Epithelial cell of esophagus (primary cell): ENCODE data around the gene CYFIP1.

Source experiments
- DNase-seq: peaks from one replicate; pipeline ENCODE4 v3.0.0; 2010; ENCODE audit warnings: low read depth
- H3K4me3 ChIP-seq: 2 replicates; pipeline ENCODE4 v1.5.1; 2011; ENCODE audit warnings: mild to moderate bottlenecking, low read length, control low read depth
- CTCF ChIP-seq: IDR thresholded peaks from 2 replicates; pipeline ENCODE4 v1.5.1; 2011; ENCODE audit warnings: low read depth, mild to moderate bottlenecking, low read length, control low read depth, inconsistent platforms; ENCODE audit not compliant: insufficient read depth; ENCODE audit errors: missing control alignments

CYFIP1 gene

GRCh38 chr15:22912256-22912655 is 67.9 kb downstream of the CYFIP1 start:
- no peak overlapping the region for H3K4me3 ChIP-seq
- DNase-seq = no peak
- no peak for TF ChIP-seq CTCF

GRCh38 chr15:22911306-22911705 is 68.9 kb downstream of the CYFIP1 start:
- DNase-seq = no peak
- H3K4me3 ChIP-seq = no peak overlapping the region
- no peak for TF ChIP-seq CTCF

GRCh38 chr15:22908830-22909229 is 71.3 kb downstream of the CYFIP1 start:
- no peak for TF ChIP-seq CTCF

GRCh38 chr15:22907161-22907950 is 72.8 kb downstream of the CYFIP1 start:
- DNase-seq = no peak
- TF ChIP-seq CTCF = no peak
- H3K4me3 ChIP-seq = no peak overlapping the region

More at GRCh38 chr15:22908830-22909229, 71.3 kb downstream of the CYFIP1 start:
- no peak for DNase-seq
- no peak overlapping the region for H3K4me3 ChIP-seq

DNA sequence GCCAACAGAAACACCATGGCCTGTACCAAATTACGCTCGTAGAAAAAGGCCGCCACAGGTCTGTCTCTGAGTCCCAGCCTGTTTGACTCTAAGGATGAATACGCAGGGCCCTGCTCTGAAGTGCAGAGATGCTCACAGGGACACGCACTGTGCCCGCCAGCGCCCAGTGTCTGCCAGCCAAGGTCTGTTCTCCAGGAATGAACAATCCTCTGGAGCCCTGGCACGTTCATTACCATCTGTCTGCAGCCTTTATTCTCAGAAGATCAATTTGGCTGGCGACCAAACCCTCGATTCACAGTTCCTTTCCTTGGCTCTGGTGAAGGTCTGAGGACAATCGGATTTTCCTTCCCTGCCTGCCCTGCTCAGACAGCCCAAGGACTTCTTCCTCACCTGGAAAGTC is 75.4 kb downstream of the CYFIP1 start:
- no peak for DNase-seq
- no peak overlapping the region for H3K4me3 ChIP-seq
- no peak for TF ChIP-seq CTCF

- DNase-seq = no peak
- H3K4me3 ChIP-seq = no peak overlapping the region
- no peak for TF ChIP-seq CTCF
Measured at GRCh38 chr15:22903961-22904534, 76.1 kb downstream of the CYFIP1 start.
